ENCODE results near the gene TFDP1. TPM values are rescaled to one million over a fixed set of nuclear protein-coding genes. Genes with fewer than 3 reads are reported as not detected.
"Not testable (repeated sequence)": the region's sequence is repeated elsewhere in the genome, so short reads cannot be mapped to it uniquely, and the experiment has no call there.

Gene TFDP1
- total RNA-seq, 4 donors from 2014 or later: 55.7 to 82.1 (median 59.5) TPM

DNA sequence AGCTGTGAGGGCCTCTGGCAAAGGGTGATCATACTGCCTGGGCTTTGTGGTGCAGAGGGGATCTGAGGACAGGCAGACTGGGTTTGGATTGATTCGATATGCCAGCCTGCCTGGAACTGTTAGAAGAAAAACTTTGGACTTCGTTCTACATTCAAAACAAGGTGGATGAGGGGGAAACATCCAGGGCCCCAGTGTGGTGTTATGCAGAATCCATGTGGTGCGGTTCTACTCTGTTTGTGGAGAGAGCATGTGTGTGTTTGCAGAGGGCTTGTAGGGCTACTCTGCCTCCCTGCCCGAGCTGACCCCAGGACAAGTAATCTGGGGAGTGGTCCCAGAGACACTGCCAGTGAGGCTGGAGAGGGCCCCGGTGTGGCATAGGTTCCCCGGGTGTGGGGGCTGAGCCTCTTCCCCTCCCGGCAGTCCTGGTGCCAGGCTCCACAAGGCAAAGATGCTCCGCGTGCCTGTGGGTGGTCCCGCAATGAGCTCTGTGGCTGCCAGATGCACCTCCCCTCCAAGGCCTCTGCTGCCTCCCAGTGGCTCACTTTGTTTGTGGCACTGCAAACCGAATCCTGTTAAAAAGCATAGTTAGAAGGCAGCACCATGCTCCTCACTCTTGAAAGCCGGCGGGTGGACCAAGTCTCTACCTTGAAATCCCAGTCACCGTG is 22.3 kb upstream of the TFDP1 start:
- H3K9me3 ChIP-seq: no peaks in the 10 kb centered on the region
- no peaks in the 10 kb centered on the region for H3K4me1 ChIP-seq
- H3K27ac ChIP-seq: no peak overlapping the region
- H3K27me3 ChIP-seq: no peaks in the 10 kb centered on the region
- no peak overlapping the region for H3K4me3 ChIP-seq
- DNase-seq: no peak
- TF ChIP-seq, protein P1, sequence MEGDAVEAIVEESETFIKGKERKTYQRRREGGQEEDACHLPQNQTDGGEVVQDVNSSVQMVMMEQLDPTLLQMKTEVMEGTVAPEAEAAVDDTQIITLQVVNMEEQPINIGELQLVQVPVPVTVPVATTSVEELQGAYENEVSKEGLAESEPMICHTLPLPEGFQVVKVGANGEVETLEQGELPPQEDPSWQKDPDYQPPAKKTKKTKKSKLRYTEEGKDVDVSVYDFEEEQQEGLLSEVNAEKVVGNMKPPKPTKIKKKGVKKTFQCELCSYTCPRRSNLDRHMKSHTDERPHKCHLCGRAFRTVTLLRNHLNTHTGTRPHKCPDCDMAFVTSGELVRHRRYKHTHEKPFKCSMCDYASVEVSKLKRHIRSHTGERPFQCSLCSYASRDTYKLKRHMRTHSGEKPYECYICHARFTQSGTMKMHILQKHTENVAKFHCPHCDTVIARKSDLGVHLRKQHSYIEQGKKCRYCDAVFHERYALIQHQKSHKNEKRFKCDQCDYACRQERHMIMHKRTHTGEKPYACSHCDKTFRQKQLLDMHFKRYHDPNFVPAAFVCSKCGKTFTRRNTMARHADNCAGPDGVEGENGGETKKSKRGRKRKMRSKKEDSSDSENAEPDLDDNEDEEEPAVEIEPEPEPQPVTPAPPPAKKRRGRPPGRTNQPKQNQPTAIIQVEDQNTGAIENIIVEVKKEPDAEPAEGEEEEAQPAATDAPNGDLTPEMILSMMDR (IDR thresholded peaks at IDR 0.05): peak in 5 of 6 experiments; percentile 15 to 60 (median 36)
- TF ChIP-seq POLR2A (IDR thresholded peaks at IDR 0.05): no peak
- intact Hi-C loops (cut with DNase I): no loop called here
- H3K36me3 ChIP-seq: no peaks in the 10 kb centered on the region
- 35 to 39% methylated on average over 6 to 7 of the region's 14 CpGs for WGBS, 2 donors

DNA sequence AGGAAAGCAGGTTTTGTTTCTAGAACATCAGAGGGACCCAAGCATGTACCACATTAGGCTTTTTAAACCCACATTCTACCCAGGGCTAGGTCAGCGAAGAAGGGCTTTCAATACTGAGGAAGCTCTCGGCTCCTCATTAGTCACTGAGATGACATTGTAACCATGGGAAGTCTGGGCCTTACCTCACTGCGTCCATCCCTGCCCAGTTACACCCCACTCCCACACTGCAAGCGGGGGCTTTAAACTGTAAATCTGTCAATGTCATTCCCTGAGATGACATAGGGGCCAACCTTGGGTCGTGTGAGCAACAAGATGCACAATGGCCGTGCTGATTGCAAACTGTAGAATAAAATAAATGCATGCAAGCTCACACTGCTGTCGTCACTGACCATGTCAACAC is 21.7 kb upstream of the TFDP1 start:
- intact Hi-C loops (cut with DNase I): no loop called here
- DNase-seq: no peak

DNA sequence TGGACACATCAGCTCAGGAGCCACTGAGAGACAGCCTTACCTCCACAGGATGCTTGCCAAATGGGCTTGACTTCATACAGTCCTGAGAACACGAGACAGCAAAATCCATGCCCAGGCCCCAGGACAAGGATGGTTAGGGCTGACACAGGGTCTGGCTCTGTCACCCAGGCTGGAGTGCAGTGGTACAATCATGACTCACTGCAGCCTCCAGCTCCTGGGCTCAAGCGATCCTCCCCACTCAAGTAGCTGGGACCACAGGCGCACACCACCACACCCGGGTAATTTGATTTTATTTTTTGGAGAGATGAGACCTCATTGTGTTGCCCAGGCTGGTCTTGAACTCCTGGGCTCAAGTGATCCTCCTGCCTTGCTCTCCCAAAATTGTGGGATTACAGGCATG is 21.0 kb upstream of the TFDP1 start:
- WGBS, 2 donors: 58 to 88% methylated on average over 3 to 4 of the region's 4 CpGs
- H3K4me1 ChIP-seq; H3K4me3 ChIP-seq; DNase-seq; H3K27ac ChIP-seq; intact Hi-C loops (cut with DNase I); H3K36me3 ChIP-seq; H3K9me3 ChIP-seq; H3K27me3 ChIP-seq: not testable (repeated sequence)

More for the DNA sequence above, 21.7 kb upstream of the TFDP1 start:
- TF ChIP-seq, protein P1 (IDR thresholded peaks at IDR 0.05): no peak
- TF ChIP-seq POLR2A (IDR thresholded peaks at IDR 0.05): no peak
- no peaks in the 10 kb centered on the region for H3K36me3 ChIP-seq
- no peaks in the 10 kb centered on the region for H3K27me3 ChIP-seq
- H3K4me3 ChIP-seq: no peak overlapping the region
- H3K9me3 ChIP-seq: no peaks in the 10 kb centered on the region
- H3K27ac ChIP-seq: no peak overlapping the region
- 62 to 72% methylated on average over 5 to 7 of the region's 7 CpGs for WGBS, 2 donors
- no peaks in the 10 kb centered on the region for H3K4me1 ChIP-seq

DNA sequence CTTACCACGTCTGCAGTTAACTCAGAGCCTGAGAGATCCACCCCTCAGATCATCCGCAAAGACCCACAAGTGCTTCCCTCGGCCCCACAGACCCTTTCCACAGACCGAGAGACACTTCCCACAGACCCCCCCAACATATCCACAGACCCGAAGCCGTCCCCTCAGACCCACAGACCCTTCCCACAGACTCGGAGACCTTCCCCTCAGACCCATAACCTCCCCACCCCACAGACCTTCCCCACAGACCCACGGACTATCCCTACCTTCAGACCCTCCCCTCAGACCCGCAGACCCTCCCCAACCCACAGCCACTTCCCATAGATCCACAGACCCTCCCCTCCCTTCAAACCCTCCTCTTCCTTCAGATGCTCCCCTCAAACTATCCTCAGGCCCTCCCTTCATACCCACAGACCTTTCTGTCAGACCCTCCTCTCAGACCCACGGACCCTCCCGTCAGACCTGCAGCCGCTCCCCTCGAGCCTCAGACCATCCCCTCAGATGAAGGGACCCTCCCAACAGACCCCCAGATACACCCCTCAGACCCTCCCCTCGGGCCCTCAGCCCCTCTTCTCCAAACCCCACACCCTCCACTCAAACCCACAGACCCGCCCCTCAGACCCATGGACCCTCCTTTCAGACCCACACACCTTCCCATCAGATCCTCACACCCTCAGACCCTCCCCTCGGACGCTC is 20.1 kb upstream of the TFDP1 start:
- Histone ChIP-seq H3K4me1 (no peaks in the 10 kb centered on the region), H3K4me3 (no peak overlapping the region), H3K27me3 (no peaks in the 10 kb centered on the region), H3K36me3 (no peaks in the 10 kb centered on the region), H3K27ac (no peak overlapping the region), H3K9me3 (no peaks in the 10 kb centered on the region)
- intact Hi-C loops (cut with DNase I): no loop called here
- TF ChIP-seq, protein P1 (IDR thresholded peaks at IDR 0.05): no peak
- TF ChIP-seq POLR2A (IDR thresholded peaks at IDR 0.05): no peak
- DNase-seq: no peak
- 73 to 79% methylated on average over 16 to 17 of the region's 17 CpGs for WGBS, 2 donors

DNA sequence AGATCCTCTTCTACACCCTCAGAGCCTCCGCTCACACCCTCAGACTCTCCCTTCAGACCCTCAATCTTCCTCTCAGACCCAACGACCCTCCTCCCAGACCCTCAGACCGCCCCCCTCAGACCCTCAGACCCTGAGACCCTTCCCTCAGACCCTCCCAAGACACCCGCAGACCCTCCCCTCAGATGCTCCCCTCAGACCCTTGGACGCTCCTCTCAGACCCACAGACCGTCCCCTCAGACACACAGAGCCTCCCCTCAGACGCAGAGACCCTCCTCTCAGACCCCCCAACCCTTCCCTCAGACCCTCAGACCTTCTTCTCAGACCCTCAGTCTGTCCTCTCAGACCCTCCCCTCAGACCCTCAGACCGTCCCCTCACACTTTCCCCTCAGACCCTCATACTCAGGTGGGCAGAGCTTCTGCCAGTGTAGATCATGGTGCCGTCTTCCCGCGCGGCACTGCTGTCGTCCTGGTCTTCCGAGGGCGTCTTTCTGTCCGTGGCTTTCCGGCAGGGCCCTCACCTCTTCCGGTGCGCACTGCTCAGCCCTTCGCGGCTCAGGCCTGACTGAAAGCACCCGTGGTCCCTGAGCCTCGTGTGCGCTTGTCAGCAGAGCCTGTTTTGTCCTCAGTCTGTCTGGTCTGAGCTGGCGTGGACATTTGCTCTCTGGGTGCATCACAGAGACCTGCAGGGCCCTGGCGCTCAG is 18.9 kb upstream of the TFDP1 start:
- Histone ChIP-seq H3K4me1 (no peaks in the 10 kb centered on the region), H3K9me3 (no peaks in the 10 kb centered on the region), H3K27me3 (no peaks in the 10 kb centered on the region), H3K4me3 (no peak overlapping the region), H3K27ac (no peak overlapping the region), H3K36me3 (no peaks in the 10 kb centered on the region)
- TF ChIP-seq, protein P1 (IDR thresholded peaks at IDR 0.05): no peak
- no peak for TF ChIP-seq POLR2A (IDR thresholded peaks at IDR 0.05)
- WGBS, 2 donors: 80% methylated on average over 16 to 22 of the region's 26 CpGs
- intact Hi-C loops (cut with DNase I): no loop called here
- DNase-seq: no peak
